Caco-2 (cell line): ENCODE measurements around the gene CCDC63. TPM values are rescaled to one million over a fixed set of nuclear protein-coding genes. Genes with fewer than 3 reads are reported as not detected.

Source experiments
- BruUV-seq: library from RNA; stranded (reverse); fragments of 400-500 nt; replicated peaks from 2 replicates; lab custom pipeline; 2021; lab: Mats Ljungman, UMichigan
- CTCF ChIA-PET: fragments of 300-600 bp; sonication (Branson Sonifier 250); formaldehyde crosslinking; loops from one replicate; lab custom pipeline; 2022; ENCODE audit warnings: antibody characterized with exemption; lab: Charles Lee
- POLR2A ChIA-PET: fragments of 300-600 bp; sonication (Branson Sonifier 250); formaldehyde crosslinking; loops from one replicate; lab custom pipeline; 2022; ENCODE audit warnings: antibody characterized with exemption; lab: Charles Lee
- DNase-seq, 2 experiments: peaks; one replicate each; pipeline versions ENCODE4 v3.0.0 to v3.0.0-alpha.2; 2020 to 2022
- H3K27me3 ChIP-seq: replicated peaks from 2 replicates; pipeline ENCODE4 v1.6.0; 2011; ENCODE audit warnings: low read length; ENCODE audit not compliant: control insufficient read depth, insufficient read depth
- H3K36me3 ChIP-seq: 2 replicates; pipeline ENCODE4 v1.5.1; 2011; ENCODE audit warnings: low read length; ENCODE audit not compliant: control insufficient read depth, insufficient read depth
- H3K4me1 ChIP-seq: fragments of 250-450 bp; sonication (Bioruptor Pico); 2 replicates; pipeline ENCODE4 v1.5.1; 2020; ENCODE audit warnings: mild to moderate bottlenecking
- H3K4me3 ChIP-seq: 2 replicates; pipeline ENCODE4 v1.5.1; 2011; ENCODE audit warnings: low read depth, mild to moderate bottlenecking, control low read depth, low read length
- H3K9me3 ChIP-seq: fragments of 250-450 bp; sonication (Bioruptor Pico); 2 replicates; pipeline ENCODE4 v1.5.1; 2020; ENCODE audit warnings: mild to moderate bottlenecking, moderate library complexity
- H3K27ac Mint-ChIP-seq: one replicate; pipeline ENCODE4 v1.8.0; 2022; ENCODE audit warnings: mixed read lengths; ENCODE audit not compliant: unreplicated experiment
- H3K27me3 Mint-ChIP-seq: one replicate; pipeline ENCODE4 v1.8.0; 2022; ENCODE audit warnings: mixed read lengths; ENCODE audit not compliant: insufficient read depth, unreplicated experiment
- H3K36me3 Mint-ChIP-seq: one replicate; pipeline ENCODE4 v1.8.0; 2022; ENCODE audit warnings: mild to moderate bottlenecking, mixed read lengths; ENCODE audit not compliant: insufficient read depth, unreplicated experiment
- H3K4me1 Mint-ChIP-seq: one replicate; pipeline ENCODE4 v1.8.0; 2022; ENCODE audit warnings: low read depth, mixed read lengths; ENCODE audit not compliant: unreplicated experiment
- H3K4me3 Mint-ChIP-seq: one replicate; pipeline ENCODE4 v1.8.0; 2022; ENCODE audit warnings: mild to moderate bottlenecking, moderate library complexity, mixed read lengths; ENCODE audit not compliant: unreplicated experiment
- H3K9me3 Mint-ChIP-seq: one replicate; pipeline ENCODE4 v1.8.0; 2022; ENCODE audit warnings: mixed read lengths; ENCODE audit not compliant: unreplicated experiment
- intact Hi-C: fragments of 100-400 bp; cut with micrococcal nuclease; formaldehyde crosslinking; loops from one replicate; pipeline ENCODE4 v1.10.0; 2022; ENCODE audit not compliant: unreplicated experiment
- total RNA-seq: library from RNA; stranded (reverse); gene quantifications from 2 replicates; pipeline ENCODE4 v1.2.3, GENCODE V29; 2022
- TF ChIP-seq, protein P1 (sequence below), 2 experiments: fragments of 200-600 bp in 1 of 2; IDR thresholded peaks; 1 replicate in 1 of 2; 2 replicates in 1 of 2; pipeline versions ENCODE4 v1.5.1 to v1.8.0; 2011 to 2022; ENCODE audit warnings: antibody characterized with exemption in 1 of 2, control low read depth in 1 of 2, inconsistent platforms in 1 of 2, low read depth in 1 of 2, low read length in 1 of 2, mild to moderate bottlenecking in 1 of 2, moderate library complexity in 1 of 2; ENCODE audit not compliant: insufficient read depth in 1 of 2, severe bottlenecking in 1 of 2, unreplicated experiment in 1 of 2

The CCDC63 gene
- total RNA-seq, 1 experiment from 2014 or later = not detected

DNA sequence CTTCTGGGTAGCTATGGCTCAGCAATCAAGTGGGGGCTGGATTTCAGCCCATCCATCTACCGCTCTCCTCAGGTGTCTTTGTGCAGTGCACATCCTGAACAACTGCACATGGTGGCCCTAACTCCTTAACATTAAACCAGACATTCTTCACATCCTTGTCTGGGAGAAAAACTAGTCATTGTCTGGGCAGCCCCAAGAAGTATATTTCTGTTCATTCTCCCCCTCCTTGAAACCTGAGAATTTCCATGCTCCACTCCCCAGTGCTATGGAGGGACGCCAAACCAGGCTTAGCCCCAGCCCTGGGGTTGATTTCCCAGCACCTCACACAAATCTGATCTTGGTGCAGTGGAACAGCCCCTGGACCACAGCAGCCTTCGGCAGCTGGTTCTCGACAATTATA, 60.2 kb downstream of the CCDC63 start:
- DNase-seq = no peak
- TF ChIP-seq, protein P1, sequence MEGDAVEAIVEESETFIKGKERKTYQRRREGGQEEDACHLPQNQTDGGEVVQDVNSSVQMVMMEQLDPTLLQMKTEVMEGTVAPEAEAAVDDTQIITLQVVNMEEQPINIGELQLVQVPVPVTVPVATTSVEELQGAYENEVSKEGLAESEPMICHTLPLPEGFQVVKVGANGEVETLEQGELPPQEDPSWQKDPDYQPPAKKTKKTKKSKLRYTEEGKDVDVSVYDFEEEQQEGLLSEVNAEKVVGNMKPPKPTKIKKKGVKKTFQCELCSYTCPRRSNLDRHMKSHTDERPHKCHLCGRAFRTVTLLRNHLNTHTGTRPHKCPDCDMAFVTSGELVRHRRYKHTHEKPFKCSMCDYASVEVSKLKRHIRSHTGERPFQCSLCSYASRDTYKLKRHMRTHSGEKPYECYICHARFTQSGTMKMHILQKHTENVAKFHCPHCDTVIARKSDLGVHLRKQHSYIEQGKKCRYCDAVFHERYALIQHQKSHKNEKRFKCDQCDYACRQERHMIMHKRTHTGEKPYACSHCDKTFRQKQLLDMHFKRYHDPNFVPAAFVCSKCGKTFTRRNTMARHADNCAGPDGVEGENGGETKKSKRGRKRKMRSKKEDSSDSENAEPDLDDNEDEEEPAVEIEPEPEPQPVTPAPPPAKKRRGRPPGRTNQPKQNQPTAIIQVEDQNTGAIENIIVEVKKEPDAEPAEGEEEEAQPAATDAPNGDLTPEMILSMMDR (IDR thresholded peaks at IDR 0.05; ENCODE audit: insufficient read depth in 1 of 2, low read depth in 1 of 2, low read length in 1 of 2, severe bottlenecking in 1 of 2, unreplicated experiment in 1 of 2) = no peak
- Histone ChIP-seq H3K9me3 (no peaks in the 10 kb centered on the region), H3K4me1 (peaks cover under 1% of the 10 kb centered on the region), H3K4me3 (no peak overlapping the region), H3K27me3 (no peaks in the 10 kb centered on the region), H3K36me3 (no peaks in the 10 kb centered on the region)
- ChIA-PET POLR2A (no interaction called here), CTCF (no interaction called here)
- Mint-ChIP-seq H3K36me3 (peaks cover 5% of the 10 kb centered on the region), H3K9me3 (no peaks in the 10 kb centered on the region), H3K4me1 (peaks cover 6% of the 10 kb centered on the region), H3K27me3 (no peaks in the 10 kb centered on the region), H3K4me3 (no peak overlapping the region), H3K27ac (no peak overlapping the region)
- intact Hi-C loops = no loop called here
- BruUV-seq = no TSS peak

DNA sequence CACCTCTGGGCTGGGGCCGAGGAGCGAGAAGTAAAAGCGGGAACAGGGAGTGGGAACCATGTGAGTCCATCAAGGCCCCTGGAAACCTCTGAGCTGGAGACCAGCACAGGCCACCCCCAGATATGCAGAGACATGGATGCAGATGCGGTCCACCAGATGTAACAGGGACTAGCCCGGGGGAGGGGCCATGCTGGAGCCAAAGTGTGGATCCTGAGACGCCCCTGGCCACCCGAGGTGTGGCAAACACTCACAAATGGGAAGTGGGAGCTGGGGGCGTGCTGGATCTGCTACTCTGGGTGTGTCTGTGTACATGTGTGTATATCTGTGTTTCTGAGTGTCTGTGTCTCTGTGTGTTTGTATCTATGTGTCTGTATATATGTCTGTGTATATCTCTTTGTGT, 60.8 kb downstream of the CCDC63 start:
- intact Hi-C loops = no loop called here
- Histone ChIP-seq H3K4me1 (no peaks in the 10 kb centered on the region), H3K27me3 (no peaks in the 10 kb centered on the region), H3K4me3 (no peak overlapping the region), H3K36me3 (no peaks in the 10 kb centered on the region), H3K9me3 (no peaks in the 10 kb centered on the region)
- no peak overlapping the region for H3K4me3 Mint-ChIP-seq
- CTCF ChIA-PET = interaction anchor here (0.5 kb wide), 1 partner anchor 10 kb away, joined by 7 read pairs; no protein-coding TSS in a partner anchor
- no peaks in the 10 kb centered on the region for H3K9me3 Mint-ChIP-seq
- BruUV-seq = no TSS peak
- no peaks in the 10 kb centered on the region for H3K27me3 Mint-ChIP-seq
- H3K4me1 Mint-ChIP-seq = no peaks in the 10 kb centered on the region
- H3K36me3 Mint-ChIP-seq = peaks cover 5% of the 10 kb centered on the region
- TF ChIP-seq, protein P1 (IDR thresholded peaks at IDR 0.05; ENCODE audit: insufficient read depth in 1 of 2, low read depth in 1 of 2, low read length in 1 of 2, severe bottlenecking in 1 of 2, unreplicated experiment in 1 of 2) = no peak
- H3K27ac Mint-ChIP-seq = no peak overlapping the region
- POLR2A ChIA-PET = no interaction called here
- no peak for DNase-seq

DNA sequence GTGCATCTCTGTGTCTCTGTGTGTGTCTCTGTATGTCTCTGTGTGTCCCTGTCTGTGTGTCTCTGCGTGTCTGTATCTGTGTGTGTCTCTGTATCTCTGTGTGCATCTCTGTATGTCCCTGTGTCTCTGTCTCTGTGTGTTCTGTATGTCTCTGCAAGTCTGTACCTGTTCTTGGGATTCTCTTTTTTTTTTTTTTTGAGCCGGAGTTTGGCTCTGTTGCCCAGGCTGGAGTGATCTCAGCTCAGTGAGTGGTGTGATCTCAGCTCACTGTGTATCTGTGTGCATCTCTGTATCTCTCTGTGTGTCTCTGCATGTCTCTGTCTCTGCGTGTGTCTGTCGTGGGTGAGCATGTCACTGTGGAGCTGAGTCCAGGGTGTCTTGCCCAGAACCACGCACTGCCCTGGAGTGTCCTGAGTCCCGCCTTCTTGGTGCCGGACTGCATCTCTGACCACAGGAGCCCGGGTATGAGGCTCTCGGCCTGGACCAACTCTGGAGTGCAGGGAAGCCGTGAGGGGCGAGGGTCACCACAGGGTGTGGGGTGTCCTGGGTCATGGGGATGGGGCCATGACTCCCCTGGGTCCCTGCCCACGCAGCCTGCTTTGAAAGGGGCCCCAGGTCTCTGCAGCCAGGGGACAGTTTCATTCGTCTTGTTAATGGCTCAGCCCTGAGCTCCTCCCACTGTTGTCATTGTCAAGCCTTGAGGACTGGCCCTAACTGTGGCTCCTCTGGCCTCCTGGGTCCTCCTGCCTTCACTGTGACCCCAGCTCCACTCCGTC, 61.8 kb downstream of the CCDC63 start:
- Mint-ChIP-seq H3K27me3 (no peaks in the 10 kb centered on the region), H3K9me3 (no peaks in the 10 kb centered on the region), H3K4me1 (no peaks in the 10 kb centered on the region), H3K4me3 (no peak overlapping the region), H3K36me3 (peaks cover 5% of the 10 kb centered on the region), H3K27ac (no peak overlapping the region)
- Histone ChIP-seq H3K27me3 (no peaks in the 10 kb centered on the region), H3K9me3 (no peaks in the 10 kb centered on the region), H3K4me3 (no peak overlapping the region), H3K4me1 (no peaks in the 10 kb centered on the region), H3K36me3 (no peaks in the 10 kb centered on the region)
- TF ChIP-seq, protein P1 (IDR thresholded peaks at IDR 0.05; ENCODE audit: insufficient read depth in 1 of 2, low read depth in 1 of 2, low read length in 1 of 2, severe bottlenecking in 1 of 2, unreplicated experiment in 1 of 2) = no peak
- ChIA-PET CTCF (interaction anchor here (0.6 kb wide), 1 partner anchor 205 kb away, joined by 3 read pairs; no protein-coding TSS in a partner anchor), POLR2A (no interaction called here)
- intact Hi-C loops = no loop called here
- no peak for DNase-seq
- no TSS peak for BruUV-seq
